ENCODE data around the gene NPW.

NPW gene

DNA sequence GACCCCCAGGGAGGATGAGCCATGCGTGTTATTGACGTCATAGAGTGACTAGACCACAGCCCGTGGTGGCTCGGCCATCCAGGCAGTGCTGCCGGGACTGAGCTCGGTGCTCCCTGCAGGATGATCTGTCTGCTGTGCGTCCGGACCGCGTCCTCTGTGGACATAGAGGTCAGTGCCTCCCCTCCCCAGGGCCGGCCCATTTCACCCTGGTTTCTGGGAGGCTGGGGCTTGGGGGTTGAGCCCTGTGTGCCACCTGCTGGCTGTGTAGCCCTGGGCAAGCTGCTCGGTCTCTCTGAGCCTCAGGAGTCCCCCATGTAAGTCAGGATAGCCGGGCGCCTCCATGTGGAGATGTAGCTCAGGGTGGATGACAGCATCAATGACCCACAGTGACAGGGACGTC is 36.5 kb downstream of the NPW start:
- no peak for DNase-seq

DNA sequence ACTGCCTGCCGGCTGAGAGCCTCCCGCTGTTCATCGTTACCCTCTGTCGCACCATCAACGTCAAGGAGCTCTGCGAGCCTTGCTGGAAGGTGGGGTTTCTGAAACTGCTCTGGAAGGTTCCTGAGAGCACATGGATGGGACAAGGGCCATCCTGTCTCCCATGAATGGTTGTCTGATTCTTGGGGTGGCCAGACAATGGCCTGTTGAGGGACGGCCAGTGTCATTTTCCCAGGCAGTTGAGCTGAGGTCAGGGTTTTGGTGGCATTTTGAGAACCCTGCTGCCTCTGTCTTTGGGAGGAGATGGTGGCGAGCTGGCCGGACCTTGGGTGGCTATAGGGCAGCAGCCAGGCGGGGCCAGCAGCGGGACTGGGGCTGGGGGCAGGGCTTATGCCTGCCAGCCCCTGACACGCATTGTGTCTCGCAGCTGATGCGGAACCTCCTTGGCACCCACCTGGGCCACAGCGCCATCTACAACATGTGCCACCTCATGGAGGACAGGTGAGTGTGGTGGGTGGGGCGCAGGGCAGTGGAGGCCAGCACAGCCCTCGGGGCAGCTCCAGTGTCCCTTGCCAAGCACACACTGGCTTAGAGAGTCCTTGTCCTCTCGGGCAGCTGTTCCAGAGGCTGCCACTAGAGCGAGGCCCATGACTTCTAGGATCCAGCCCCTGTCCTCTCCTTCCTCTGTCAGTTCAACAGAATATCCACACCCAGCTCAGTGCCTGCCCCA is 37.3 kb downstream of the NPW start:
- DNase-seq = no peak

DNA sequence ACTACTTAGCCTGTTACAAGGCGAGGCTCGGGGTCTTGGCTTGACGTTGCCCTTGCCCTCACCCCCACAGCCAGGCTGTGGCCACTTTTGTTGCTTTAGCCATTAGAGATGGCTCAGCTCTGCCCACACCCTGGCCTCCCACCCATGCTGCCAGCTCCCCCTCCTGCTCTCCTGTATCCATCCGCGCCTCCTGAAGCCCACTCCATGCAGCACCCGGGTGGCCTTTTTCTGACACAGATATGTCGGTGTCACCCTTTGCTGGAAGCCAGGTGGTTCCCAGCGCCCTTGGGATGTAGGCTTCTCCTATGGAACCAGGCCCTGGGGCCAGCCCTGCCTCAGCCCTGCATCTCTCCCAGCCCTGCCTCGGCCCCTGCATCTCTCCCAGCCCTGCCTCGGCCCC is 37.9 kb downstream of the NPW start:
- no peak for DNase-seq

DNA sequence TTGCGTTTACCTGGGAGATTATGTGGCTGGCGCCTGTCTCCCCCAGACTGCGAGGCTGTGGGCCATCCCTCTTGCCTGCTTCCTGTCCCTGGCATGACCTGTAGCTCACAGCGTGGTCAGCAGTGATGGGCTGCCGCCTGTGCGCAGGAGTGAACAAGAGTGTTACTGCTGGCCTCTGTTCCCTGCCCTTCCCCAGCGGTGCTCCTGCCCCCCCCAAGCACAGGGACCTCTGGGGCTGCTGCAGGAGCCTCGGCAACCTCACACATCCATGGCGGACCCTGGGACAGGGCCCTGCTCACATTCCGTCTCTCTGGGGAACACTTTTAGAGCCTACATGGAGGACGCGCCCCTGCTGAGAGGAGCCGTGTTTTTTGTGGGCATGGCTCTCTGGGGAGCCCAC is 38.8 kb downstream of the NPW start:
- no peak for DNase-seq

DNA sequence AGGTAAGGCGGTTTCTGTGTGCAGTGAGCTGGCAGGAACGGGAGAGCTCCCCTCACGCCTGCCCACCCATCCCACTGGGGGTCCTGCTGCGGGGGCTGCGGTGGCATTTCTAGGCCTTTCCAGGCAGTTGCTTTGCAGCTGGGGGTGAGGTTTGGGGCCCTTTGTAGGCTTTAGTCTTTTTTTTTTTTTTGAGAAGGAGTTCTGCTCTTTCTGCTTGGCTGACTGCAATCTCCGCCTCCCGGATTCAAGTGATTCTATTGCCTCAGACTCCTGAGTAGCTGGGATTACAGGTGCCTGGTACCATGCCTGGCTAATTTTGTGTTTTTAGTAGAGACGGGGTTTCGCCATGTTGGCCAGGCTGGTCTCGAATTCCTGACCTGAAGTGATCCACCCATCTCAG is 39.3 kb downstream of the NPW start:
- no peak for DNase-seq

DNA sequence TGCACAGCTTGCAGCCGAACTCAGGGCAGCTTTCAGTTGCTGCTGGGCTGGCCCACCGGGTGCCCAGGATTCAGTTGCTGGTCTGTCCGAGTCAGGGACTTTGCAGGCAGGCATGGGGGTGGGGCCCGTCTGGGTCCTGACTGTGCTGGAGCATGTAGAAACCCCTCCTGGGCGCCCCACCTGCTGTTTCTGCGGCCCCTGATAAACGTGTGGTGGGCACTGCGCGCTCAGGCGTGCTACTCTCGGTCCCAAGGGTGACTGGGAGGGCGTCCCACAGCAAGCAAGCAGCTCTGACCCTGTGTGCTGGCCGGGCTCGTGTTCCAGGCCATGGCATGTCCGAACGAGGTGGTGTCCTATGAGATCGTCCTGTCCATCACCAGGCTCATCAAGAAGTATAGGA is 40.8 kb downstream of the NPW start:
- DNase-seq = no peak

DNA sequence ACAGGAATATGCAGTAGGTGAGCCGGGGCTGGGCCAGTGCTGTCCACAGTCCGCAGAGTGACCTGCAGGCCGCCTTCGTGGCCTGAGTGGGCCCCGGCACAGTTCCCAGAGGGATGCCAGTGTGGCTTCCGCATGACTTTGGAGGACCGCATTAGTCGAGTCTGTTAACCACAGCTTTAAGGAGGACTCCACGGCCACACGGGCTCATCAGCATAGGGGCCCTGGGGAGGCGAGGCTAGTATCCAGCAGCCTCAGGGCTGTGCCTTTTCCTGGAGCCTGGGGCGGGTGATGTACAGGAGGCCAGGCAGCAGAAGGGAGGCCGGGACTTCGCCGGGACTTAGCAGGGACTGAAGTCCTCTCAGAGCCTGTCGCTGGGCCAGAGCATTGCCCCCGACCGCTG is 41.4 kb downstream of the NPW start:
- DNase-seq = no peak

DNA sequence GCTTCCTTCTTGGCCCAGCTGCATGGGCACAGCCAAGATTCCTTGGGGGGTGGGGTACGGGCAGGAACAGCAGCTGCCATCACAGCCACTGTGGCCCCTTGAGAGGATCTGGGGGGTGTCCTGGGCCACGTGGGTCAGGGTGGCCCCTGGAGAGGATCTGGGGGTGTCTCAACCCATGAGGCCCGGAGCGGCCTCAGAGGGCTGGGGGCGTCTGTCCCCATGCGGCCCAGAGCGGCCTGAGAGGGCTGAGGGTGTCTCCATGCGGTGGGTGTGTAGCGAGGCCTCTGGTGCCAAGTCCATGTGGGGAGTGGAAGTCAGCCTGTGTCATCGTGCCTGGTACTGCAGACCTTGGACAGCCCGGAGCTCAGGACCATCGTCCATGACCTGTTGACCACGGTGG is 41.9 kb downstream of the NPW start:
- DNase-seq = no peak

DNA sequence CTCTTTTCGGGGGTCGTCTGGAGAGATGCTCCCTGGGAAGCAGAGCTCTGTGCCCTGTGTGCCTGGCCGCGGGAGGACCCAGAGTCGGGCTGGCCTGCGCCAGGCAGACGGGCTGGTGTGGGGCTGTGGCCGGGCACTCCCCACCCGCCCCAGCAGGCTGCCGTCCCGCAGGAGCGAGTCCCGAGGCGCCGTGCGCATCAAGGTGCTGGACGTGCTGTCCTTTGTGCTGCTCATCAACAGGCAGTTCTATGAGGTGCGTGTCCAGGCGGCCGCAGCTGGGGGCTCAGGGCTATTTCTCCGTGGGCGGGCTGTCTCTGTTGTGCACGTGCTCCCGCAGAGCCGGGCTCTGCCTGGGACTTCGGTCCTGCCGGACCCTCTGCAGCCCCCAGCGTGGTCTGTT is 43.2 kb downstream of the NPW start:
- DNase-seq = no peak

DNA sequence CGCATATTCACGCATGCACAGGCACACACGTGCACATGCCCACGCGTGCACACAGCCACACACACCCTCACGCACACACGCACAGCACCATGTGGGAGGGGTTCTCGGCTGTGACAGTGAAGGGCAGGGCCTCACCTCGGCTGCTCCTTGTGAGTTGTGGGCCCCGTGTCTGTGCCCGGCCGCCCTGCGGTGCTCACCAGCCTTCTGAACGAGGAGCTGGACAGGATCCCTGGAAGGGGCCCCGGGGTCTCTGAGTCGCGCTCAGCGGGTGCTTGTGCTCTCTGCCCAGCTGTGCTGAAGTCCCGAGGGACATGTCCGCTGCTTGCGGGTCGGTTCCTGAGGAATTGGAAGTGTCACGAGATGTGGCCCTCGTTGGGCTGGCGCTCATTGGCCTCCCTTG is 44.3 kb downstream of the NPW start:
- DNase-seq = no peak

DNA sequence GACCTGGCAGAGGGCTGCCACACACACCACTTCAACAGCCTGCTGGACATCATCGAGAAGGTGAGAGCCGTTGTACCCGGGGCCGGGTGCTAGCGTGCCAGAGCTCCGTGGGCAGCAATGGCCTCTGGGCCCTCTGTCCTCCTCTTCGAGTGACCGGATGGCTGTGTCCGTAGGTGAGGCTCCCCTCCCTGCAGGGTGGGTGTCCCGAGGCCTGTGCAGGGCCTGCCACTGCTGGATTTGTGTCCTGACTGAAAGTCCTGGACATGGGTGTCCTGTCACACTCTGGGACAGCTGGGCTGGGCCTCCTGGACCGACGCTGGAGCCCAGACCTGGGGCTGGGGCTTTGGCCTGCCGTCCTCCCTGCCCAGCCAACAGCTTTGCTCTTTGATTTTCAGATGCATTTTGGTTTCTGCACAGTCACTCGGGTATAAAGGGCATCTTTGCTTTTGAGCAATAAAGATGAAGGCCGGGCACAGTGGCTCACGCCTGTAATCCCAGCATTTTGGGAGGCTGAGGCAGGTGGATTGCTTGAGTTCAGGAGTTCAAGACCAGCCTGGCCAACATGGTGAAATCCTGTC is 44.9 kb downstream of the NPW start:
- no peak for DNase-seq

DNA sequence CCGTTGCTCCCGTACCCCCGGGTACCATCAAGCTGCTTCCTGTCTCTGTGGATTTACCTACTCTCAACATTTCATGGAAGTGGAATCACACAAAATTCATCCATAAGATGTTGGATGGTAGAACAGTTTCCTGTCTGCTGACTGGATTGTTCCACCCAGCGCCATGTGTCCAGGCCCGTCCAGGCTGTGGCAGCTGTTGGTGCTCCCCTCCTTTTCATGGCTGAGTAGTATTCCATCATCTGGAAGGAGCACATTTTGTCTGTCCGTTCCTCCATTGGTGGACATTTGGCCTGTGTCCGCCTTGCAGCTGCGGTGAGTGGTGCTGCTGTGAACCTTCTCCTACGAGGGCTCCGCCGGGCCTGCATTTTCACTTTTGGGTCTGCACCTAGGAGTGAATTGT is 46.6 kb downstream of the NPW start:
- no peak for DNase-seq

All from stimulated activated CD4-positive, alpha-beta T cell treated with anti-CD3 and anti-CD28 coated beads, Interleukin-1b, Interleukin-23, amount 100 ng/mL, for 48 hours (primary cell).